Measurements from ENCODE around the gene CASK.

CASK gene

DNA sequence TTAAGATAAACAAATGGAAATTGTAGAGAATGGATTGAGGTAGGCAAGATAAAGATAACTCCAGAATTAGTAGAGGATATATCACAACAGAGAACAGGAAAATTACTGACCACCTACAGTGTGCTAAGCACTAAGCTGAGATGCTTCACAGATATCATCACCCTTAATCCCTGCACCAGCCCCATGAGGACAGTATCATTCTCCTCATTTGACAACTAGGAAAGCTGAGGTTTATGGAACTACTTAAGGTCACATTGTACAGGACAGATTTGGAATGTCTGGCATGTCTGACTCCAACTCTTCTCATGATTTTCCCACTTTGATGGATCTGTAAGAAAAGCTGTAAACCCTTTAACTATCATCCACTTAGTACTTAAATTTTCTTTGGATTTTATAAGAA, 95.5 kb downstream of the CASK start:
- DNase-seq, result no peak

DNA sequence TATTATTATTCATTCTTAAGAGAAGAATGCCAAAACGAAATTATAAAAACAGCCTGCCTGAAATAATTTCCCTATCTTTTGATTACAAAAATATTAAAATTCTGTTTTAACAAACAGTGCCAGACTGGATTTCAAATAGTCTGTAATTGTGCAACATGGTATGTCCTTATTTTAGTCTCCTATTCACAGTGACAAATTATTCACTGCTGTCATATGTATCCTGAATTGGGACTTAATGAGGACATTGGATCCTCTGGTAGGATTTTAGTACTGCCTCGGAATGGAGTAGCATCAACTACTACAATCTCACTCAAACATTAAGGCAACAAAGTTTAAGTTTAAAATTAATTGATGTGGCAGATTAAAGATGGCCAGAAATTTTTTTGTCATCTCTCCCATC, 97.6 kb downstream of the CASK start:
- no peak for DNase-seq

DNA sequence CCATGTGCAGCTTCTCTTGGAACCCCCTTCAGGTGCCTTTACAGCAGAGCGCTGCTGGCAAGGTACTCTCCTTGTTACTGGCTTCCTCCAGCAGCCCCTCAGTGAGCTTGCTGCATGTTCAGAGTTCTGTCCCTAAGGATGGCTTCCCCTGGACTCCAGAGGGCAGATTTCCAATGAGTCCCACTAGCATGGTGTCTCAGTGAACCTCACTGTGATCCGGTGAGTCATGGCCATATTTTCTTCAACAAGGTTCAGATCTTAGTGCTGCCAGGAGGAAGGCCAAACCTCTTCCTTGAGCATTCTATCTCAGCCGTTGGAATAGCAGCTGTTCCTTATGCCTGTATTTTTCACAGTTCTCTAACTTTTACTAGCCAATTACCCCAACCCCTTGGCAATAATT, 98.8 kb downstream of the CASK start:
- no peak for DNase-seq

DNA sequence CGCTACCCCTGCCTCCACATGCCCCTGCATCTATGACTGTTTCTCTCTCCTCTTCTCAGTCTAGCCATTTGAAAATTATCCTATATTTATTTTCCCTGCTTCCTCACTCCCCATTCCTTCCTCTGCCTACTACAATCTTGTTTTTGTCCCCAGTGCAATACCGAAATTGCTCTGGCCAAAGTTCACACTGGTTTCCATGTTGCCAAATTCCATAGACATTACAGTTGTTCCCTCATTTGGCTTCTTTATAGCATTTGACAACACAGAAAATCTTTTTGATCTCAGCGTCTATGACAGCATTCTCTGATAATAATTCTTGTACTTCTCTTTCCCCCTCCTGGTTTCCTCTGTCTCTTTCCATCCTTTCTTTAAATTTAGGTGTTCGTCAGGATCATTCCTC, 100.0 kb downstream of the CASK start:
- no peak for DNase-seq

DNA sequence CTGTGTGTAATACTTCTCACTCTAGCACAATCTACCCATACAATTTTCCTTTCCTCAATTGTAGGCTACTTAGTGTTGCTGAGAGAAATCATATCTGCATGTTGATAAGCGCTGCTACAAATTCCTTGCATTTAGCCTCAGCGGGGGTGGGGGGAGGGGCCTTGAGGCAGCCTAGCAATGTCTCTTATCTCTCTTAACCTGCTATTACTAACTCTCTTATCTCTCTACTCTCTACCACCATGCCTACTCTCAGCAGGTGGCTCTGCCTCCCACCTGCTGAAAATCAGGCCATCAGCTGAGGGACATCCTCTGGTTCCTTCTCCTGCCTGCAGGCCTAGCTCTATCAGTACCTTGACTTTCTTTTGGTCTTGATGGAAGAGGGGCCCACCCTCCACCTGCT, 100.5 kb downstream of the CASK start:
- no peak for DNase-seq

DNA sequence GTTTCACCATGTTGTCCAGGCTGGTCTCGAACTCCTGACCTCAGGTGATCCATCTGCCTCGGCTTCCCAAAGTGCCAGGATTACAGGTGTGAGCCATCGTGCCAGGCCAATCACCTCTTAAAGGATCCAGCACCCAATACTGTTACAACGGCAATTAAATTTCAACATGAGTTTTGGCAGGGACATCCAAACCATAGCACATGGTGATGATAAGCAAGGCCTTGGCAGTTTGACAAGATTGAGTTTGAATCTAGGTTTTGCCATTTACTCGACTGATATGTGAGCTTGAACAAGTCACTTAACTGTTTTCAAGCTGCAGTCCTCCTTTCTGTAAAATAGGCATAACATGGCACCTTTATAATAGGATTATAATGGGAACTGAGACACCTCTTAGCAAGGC, 115.3 kb downstream of the CASK start:
- DNase-seq, result no peak

DNA sequence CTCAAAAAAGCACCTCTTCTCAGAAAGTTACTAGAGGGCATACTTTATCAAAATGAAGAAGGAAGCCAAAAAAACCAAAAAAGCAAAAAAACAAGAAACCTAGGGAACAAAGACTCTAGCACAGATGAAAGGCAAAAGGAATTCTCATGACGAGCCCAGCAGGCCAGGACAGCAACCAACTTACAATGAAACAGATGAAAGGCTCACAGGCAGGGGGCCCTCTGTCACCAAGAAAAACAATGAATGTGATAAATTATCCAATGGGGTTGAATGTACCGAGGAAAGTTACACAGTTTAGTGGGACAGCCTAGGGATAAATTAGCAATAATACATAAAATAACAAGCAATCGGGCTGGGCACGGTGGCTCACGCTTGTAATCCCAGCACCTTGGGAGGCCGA, 120.4 kb downstream of the CASK start:
- DNase-seq, result no peak

DNA sequence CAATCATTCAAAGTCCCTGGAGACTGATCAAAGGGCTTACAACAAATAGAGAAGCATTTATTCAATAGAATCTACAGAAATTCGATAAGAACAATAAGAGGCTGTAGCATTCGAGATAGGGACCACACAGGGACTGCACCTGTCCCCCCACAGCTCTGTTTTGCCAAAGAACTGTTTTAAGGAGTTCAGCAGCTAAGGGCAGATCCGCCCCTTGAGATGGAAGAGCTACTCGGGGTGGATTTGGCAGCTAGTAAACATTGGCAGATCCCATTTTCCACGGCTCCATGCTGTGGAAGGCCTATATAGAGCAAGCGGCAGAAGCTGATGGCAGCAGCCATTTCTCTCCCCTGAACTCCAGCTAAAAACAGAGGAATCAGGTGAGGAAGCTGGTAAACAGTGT, 123.7 kb downstream of the CASK start:
- DNase-seq, result no peak

DNA sequence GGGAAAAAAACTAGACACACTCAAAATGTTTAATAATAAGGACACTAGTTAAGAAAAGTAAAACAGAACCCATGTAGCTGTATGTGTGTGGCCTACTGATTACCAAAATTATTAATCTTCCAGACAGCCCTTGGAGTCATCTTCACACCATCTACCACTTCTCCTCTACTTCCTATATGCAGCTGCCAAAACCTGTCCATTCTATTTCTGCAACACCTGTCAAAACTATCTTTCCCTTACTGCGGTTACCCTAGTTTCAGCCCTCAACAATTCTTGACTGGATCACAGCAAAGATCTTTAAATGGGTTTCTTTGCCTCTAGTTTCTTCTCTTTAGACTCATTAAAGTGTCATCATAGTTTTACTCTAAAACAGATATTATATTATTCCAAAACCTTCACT, 126.8 kb downstream of the CASK start:
- peak; percentile 33 for DNase-seq

DNA sequence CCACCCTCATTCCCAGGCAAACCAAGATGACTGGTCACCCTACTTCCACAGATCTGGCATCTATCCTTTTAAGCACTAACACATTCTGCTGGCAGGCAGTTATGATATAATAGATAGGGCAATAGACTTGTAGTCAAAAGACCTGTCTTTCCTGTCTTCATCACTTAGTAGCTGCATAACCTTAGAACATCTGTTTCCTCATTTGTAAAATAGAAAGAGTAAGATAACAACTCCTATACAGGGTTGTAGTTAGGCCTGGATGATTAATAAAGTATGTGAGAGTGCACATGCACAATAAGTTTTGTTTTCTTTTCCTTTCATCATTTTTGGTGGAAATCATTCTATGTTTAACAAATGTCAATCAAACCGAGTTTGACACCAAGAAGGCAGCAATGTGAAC, 127.3 kb downstream of the CASK start:
- DNase-seq, result no peak

DNA sequence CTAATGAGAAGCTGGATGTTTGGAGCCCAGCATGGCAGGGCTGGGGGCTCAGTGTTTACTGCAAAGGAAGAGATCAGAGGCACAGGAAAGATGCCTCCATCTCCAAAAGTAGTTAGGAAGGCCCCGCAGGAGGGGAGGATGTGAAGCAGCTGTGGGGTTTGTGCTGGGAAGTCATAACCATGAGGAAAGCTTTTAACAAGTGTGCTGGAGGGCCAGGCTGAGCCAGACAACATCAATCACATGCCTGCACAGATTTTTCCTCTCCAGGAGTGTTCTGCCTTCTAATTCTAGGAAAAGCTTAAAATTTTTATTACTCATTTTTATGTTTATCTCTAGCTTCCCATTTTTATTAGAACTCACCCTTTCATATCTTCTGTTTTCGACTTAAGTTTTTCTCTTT, 134.0 kb downstream of the CASK start:
- no peak for DNase-seq

DNA sequence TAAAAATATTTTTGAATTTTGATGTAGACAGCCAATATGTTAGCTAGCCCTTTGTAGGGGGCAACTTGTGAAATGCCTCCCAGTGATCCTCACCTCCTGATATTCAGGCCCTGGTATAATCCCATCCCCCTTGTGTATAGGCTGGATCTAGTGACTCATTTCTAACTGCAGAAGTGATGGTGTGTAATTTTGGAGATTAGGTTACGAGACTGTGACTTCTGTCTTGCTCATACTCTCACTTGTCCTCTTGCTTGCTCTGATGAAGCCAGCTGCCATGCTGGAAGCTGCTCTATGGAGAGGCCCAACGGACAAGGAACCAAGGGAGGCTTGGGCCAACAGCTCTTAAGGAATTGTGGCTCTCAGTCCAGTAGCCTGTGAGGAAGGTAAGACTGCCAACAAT, 137.7 kb downstream of the CASK start:
- no peak for DNase-seq

DNA sequence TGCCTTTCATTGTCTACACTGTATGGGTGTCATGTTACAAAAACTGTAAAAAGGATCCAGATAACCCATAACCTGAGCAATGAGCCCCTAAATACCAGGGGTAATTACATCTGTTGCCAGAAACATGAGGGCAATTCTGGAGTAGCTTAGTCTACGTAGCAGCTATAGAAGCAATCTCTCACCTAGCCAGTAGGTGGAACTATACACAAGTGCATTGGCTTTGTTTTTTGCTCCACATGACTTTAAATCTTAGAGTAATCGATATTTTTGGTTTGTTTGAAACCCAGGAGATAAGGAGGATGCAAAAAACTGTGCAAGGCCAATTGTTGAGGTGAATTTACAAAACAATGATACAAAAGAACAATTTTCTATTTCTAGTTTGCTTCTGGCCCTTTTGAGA, 141.9 kb downstream of the CASK start:
- DNase-seq, result peak; percentile 45

DNA sequence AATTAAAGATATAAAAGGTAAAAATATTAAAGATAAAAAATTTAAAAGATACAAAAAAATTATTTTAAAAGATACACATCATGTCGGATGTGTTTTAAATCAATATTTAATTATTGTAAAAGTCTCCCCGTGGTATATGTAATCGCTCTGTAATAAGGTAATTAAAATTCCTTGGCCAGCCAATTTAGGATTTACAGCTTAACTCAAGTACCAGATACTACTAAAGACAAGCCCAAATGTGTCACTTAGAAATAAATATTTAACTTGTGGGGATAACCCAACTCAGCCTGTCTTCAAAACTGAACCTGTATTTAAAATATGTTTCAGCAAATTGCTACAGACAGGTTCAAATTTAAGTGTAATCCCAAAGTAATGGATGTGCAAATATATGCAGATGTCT, 143.4 kb downstream of the CASK start:
- no peak for DNase-seq

DNA sequence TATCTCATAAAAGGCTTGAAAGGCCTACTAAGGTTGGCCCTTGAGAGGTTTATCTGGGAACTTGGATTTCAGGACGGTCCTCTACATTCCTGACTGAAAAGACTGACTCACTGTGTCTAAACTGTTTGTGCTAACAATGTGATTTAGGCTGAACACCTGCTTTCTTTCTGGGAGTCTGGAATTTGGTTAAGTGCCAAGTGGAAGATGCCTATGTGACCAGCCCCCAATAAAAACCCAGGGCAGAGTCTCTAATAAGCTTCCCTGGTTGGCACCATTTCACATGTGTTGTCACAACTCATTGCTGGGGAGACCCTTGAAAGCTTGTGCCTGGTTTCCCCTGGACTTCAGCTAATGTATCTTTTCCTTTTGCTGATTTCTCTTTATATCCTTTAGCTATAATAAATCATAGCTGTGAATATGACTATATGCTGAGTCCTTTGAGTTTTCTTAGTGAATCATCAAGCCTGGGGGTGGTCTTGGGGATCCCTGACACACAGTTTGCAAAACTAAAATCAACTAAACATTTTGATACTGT, 144.3 kb downstream of the CASK start:
- DNase-seq, result no peak

DNA sequence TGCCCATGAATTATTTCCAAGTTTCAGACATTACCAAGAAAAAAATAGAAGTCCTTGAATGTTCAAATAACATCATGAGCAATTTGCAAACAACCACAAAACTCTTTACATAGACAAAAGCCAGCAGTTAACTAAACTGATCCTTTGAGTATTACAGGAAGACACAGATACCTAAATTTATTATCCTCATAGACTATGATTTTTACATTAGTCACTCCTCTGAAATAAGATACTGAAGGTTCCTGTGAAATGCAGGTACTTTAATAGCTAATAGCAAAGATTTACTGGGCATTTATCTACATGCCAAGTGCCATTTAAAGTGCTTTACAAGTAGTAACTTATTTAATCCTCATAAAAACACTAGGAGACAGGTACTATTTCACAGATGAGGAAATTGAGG, 161.7 kb downstream of the CASK start:
- DNase-seq, result no peak

DNA sequence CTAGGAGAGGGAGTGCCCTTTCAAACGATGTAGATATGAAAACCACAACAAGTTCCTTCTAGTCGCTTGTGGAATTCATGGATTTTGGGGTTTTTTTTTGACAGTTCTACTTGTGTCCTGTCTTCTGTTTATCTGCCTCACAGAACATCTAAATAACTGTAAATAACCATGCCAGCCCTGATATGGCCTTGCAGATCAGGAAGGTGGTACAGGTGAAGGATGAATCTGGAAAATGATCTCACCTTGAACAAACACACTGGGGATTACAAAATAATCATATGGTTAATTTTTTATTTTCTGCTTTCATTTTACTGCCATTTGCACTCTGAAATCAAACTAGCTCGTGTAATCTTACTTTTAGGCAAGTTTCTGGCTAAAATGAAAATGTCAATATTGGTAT, 162.2 kb downstream of the CASK start:
- no peak for DNase-seq

DNA sequence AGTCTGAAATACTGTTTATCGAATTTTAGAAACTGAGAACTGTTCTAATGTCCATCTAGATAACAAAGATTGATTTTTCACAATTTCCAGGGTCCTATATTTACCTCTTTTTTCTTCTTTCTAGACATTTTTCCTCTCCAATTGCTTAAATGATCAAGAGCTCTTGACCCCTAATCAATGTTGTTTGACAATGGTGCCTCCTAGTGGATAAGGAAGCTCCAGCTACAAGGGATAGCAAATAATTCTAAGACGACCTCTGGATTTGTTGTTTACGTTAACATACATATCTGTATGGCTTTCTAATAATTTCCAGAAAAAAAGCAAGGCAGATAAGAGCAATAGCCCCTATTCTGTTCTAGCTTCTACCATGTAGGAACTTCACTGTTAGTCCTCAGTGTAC, 163.5 kb downstream of the CASK start:
- peak; percentile 50 for DNase-seq

DNA sequence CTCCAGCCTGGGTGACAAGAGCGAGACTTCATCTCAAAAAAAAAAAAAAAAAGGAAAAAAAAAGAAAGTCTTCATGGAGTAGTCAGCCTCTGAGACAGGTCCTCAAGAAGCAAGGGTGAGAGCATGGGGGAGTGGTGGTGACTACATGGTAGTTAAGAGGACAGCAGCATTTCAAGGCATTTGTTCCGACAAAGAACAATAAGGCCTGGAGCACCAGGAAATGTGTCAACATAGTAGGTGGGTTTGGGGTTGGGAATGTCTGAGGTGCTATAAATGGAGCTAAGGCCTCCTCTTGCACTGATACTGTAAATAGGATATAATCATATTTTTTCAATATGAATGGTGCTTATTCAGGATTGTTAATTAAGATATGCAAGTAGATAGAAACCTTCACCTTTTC, 165.0 kb downstream of the CASK start:
- DNase-seq, result no peak

DNA sequence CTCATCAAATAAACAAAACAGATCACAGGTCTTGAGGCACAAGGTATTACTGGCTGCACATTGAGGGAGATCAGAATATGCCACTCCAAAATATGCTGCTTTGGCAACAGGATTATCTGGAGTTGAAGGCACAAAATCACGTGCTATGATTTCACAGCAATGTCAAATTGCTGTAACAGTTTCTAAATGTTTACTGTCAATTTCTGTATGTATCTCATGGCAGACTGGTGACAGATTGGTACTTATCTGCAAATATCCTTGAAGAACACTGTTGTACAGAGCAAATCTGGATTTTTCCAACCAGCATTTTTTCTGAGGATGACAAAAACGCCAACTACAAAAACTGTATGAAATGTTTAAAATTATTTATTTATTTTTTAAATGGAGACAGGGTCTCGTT, 172.6 kb downstream of the CASK start:
- DNase-seq, result no peak

DNA sequence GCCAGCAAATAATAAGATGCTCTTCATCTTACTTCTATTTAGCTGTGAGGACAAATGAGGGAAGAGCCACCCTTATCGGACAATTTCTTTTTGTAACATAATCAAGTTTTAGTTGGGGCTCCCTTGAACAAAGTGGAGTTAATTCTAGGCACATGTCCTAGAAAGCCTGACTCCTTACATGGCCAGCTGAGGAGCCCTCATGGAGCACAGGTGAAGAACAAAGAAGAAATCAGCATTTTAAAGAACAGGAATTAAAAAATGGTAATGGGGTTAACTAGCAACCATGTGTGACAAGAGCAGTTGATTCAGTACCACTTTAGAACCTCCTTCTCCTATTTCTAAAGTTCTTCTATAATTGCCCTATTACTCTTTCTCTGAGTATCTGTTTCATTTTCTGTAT, 183.5 kb downstream of the CASK start:
- DNase-seq, result no peak

DNA sequence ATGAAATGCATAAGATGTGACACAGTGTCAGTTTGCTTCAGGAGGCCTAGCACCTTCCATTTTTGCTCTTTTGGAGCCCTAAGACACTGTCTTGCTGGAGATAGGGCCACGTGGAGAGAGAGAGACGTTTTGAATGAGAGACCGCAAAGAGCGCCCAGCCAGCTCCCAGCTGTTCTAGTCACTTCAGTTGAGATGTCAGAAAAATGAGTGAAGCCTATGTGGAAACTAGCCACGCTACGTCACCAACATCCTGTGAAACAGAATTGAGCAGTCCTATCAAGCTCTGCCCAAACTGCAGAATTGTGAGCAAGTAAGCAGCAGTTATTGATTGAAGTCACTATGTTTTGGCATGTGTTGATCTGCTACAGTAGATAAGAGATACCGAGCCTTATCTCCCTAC, 186.3 kb downstream of the CASK start:
- peak; percentile 48 for DNase-seq

DNA sequence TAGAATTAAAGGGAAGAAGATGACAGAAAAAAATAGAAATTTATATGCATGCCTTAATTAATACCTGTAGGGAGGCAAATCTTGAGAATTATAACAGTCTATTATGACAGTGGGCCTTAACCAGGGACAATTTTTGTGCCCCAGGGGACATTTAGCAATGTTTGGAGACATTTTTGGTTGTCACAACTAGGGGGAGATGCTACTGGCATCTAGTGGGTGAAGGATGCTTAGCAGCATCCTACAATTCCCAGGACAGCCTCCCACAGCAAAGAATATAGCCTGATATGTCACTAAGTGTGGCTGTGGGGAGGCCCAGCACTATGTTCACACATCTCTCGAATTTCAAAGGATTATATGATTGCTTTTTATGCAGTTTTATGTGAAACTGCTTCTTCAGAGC, 188.8 kb downstream of the CASK start:
- DNase-seq, result no peak

DNA sequence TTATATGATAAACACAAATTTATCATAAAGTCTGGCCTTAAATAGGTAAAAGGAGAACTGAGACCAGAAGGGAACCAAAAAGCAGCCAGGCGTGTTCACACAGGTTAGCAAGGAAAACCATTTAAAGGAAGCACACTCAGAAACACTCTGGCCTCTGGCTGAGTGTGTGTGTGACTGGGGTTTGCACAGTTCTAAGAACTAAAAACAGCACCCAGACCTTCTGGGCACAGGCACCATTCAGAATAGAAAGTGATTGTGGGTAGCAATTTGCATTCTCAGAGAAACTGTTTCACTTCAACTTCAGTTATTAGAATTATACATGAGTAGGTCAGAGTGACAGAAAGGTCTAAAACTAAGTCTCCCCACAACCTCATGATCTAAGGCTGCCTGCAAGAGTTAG, 189.4 kb downstream of the CASK start:
- peak; percentile 67 for DNase-seq

DNA sequence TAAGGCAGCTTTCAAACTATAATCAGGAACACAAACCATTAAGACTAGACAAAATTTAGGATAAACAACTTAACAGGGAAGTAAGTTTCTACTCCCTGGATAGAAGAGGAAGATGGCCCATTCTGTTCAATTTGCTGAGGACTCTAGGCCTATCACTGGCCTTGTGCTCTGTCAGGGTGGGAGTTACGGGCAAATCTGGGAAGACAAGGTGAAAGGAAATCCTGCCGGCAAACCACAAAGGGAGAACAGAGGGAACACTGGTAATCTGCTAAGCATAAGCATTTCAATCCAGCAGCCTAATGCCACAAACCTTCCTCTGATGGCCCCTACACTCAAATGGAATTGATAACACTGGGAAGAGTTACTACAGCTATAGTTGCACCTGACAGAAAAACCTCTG, 191.1 kb downstream of the CASK start:
- no peak for DNase-seq

DNA sequence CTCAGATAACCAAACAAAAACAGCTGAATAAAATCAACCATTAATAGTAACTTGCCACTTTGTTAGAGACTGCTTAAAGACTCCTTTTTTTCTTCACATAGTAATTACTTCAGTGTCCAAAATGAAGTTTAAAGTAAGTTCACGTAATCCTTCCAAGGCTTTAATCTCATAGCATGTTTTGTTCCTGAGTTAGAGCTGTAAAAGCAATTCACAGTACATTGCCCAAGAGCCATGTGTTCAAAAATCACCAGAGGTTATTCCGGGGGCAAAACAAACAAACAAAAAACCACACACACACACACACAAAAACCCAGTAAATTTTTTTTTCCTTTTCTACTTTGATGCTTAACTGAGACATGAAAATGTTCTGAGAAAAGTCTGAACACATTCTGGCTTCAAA, 193.3 kb downstream of the CASK start:
- DNase-seq, result no peak
